Glomerular endothelial cell (primary cell): ENCODE data around the gene ZNF155. TPM values are rescaled to one million over a fixed set of nuclear protein-coding genes. Genes with fewer than 3 reads are reported as not detected.

ENCODE experiments used
- DNase-seq: peaks from one replicate; pipeline ENCODE4 v3.0.0-alpha.2; 2011; ENCODE audit warnings: low read depth, low spot score; ENCODE audit errors: extremely low read depth
- total RNA-seq: library from RNA; depleted of rRNA; stranded (reverse); fragments of >200 nt; gene quantifications from 2 replicates; pipeline ENCODE4 v1.2.3, GENCODE V29; 2015

ZNF155 gene
- total RNA-seq, 1 donor from 2014 or later, result 6.1 TPM

- DNase-seq, result no peak
Measured at GRCh38 chr19:44003461-44004009, 19.5 kb downstream of the ZNF155 start.

GRCh38 chr19:44005973-44006372, 22.0 kb downstream of the ZNF155 start:
- no peak for DNase-seq

GRCh38 chr19:44007473-44007872, 23.5 kb downstream of the ZNF155 start:
- DNase-seq, result no peak

- no peak for DNase-seq
Measured at GRCh38 chr19:44010468-44010867, 26.5 kb downstream of the ZNF155 start.

- DNase-seq, result no peak
Measured at GRCh38 chr19:44019498-44019897, 35.5 kb downstream of the ZNF155 start.

GRCh38 chr19:44021221-44021620, 37.2 kb downstream of the ZNF155 start:
- no peak for DNase-seq

GRCh38 chr19:44024900-44025216, 40.9 kb downstream of the ZNF155 start:
- no peak for DNase-seq

- peak; percentile 80 for DNase-seq
Measured at GRCh38 chr19:44025217-44025936, 41.4 kb downstream of the ZNF155 start, which contains the start of gene ZNF222. TSS of gene ZNF222 (plus strand) at chr19:44025379. CDS start at chr19:44025437, 58 bp downstream.

GRCh38 chr19:44026622-44027021, 42.6 kb downstream of the ZNF155 start:
- no peak for DNase-seq

- no peak for DNase-seq
Measured at GRCh38 chr19:44032001-44032610, 48.1 kb downstream of the ZNF155 start.

GRCh38 chr19:44042147-44042546, 58.2 kb downstream of the ZNF155 start:
- no peak for DNase-seq

Other genes with a start within 250 kb of the ZNF155 start
- gene SMG9, start 229.2 kb upstream of the ZNF155 start, total RNA-seq, result 21.3 and 24.5 TPM in 2 replicates
- 0.10 and 0.23 TPM in 2 replicates for gene KCNN4, start 203.2 kb upstream of the ZNF155 start, total RNA-seq
- gene LYPD5, start 181.7 kb upstream of the ZNF155 start, total RNA-seq, result 0.93 and 2.7 TPM in 2 replicates
- 3.5 and 6.3 TPM in 2 replicates for gene ZNF283, start 156.9 kb upstream of the ZNF155 start, total RNA-seq
- gene ZNF404, start 100.2 kb upstream of the ZNF155 start, total RNA-seq, result 0.93 and 2.4 TPM in 2 replicates
- gene ZNF45, start 48.9 kb upstream of the ZNF155 start, total RNA-seq, result 8.0 and 10.2 TPM in 2 replicates
- gene ZNF221, start 33.0 kb upstream of the ZNF155 start, total RNA-seq, result 4.1 and 5.1 TPM in 2 replicates
- gene ZNF230, start 18.8 kb downstream of the ZNF155 start, total RNA-seq, result 1.3 and 2.9 TPM in 2 replicates
- 2.9 and 3.2 TPM in 2 replicates for gene ZNF222, start 41.2 kb downstream of the ZNF155 start, total RNA-seq
- gene ZNF223, start 67.8 kb downstream of the ZNF155 start, total RNA-seq, result 3.9 and 7.2 TPM in 2 replicates
- 1.5 and 1.9 TPM in 2 replicates for gene ZNF284, start 88.0 kb downstream of the ZNF155 start, total RNA-seq
- 11.4 and 15.3 TPM in 2 replicates for gene ZNF224, start 110.2 kb downstream of the ZNF155 start, total RNA-seq
- 2.4 and 3.2 TPM in 2 replicates for gene ZNF225, start 129.2 kb downstream of the ZNF155 start, total RNA-seq
- gene ZNF234, start 157.4 kb downstream of the ZNF155 start, total RNA-seq, result 3.6 and 5.3 TPM in 2 replicates
- gene ZNF226, start 180.9 kb downstream of the ZNF155 start, total RNA-seq, result 10.8 and 22.4 TPM in 2 replicates
- gene ZNF227, start 228.3 kb downstream of the ZNF155 start, total RNA-seq, result 8.5 and 13.5 TPM in 2 replicates